Ishikawa (cell line): ENCODE data around the gene LRCOL1.

ENCODE experiments used
- CEBPB ChIP-seq: IDR thresholded peaks from 2 replicates; pipeline ENCODE4 v1.6.1; 2012
- CREB1 ChIP-seq: IDR thresholded peaks from 2 replicates; pipeline ENCODE4 v1.6.1; 2012; ENCODE audit warnings: low read depth
- EGR1 ChIP-seq: IDR thresholded peaks from 2 replicates; pipeline ENCODE4 v1.6.1; 2012
- EP300 ChIP-seq: IDR thresholded peaks from 2 replicates; pipeline ENCODE4 v1.6.1; 2012; ENCODE audit warnings: borderline replicate concordance
- FOXM1 ChIP-seq: IDR thresholded peaks from 2 replicates; pipeline ENCODE4 v1.6.1; 2012; ENCODE audit warnings: low read depth, borderline replicate concordance
- NFIC ChIP-seq: IDR thresholded peaks from 2 replicates; pipeline ENCODE4 v1.6.1; 2012
- RAD21 ChIP-seq: IDR thresholded peaks from 2 replicates; pipeline ENCODE4 v1.6.1; 2012; ENCODE audit warnings: low read depth
- TAF1 ChIP-seq: IDR thresholded peaks from 2 replicates; pipeline ENCODE4 v1.6.1; 2012; ENCODE audit warnings: low read depth, mild to moderate bottlenecking
- TCF12 ChIP-seq: IDR thresholded peaks from 2 replicates; pipeline ENCODE4 v1.6.1; 2012; ENCODE audit warnings: low read depth
- TEAD4 ChIP-seq: IDR thresholded peaks from 2 replicates; pipeline ENCODE4 v1.6.1; 2012
- YY1 ChIP-seq: IDR thresholded peaks from 2 replicates; pipeline ENCODE4 v1.6.1; 2012; ENCODE audit warnings: low read depth
- ZBTB7A ChIP-seq: IDR thresholded peaks from 2 replicates; pipeline ENCODE4 v1.6.1; 2012; ENCODE audit warnings: low read depth
- TF ChIP-seq, protein P1 (sequence below): IDR thresholded peaks from 2 replicates; pipeline ENCODE4 v1.6.1; 2012; ENCODE audit warnings: low read depth, mild to moderate bottlenecking
- TF ChIP-seq, protein P2 (sequence below): IDR thresholded peaks from 2 replicates; pipeline ENCODE4 v1.6.1; 2012
- TF ChIP-seq, protein P3 (sequence below): IDR thresholded peaks from 2 replicates; pipeline ENCODE4 v1.6.1; 2012

The LRCOL1 gene

DNA sequence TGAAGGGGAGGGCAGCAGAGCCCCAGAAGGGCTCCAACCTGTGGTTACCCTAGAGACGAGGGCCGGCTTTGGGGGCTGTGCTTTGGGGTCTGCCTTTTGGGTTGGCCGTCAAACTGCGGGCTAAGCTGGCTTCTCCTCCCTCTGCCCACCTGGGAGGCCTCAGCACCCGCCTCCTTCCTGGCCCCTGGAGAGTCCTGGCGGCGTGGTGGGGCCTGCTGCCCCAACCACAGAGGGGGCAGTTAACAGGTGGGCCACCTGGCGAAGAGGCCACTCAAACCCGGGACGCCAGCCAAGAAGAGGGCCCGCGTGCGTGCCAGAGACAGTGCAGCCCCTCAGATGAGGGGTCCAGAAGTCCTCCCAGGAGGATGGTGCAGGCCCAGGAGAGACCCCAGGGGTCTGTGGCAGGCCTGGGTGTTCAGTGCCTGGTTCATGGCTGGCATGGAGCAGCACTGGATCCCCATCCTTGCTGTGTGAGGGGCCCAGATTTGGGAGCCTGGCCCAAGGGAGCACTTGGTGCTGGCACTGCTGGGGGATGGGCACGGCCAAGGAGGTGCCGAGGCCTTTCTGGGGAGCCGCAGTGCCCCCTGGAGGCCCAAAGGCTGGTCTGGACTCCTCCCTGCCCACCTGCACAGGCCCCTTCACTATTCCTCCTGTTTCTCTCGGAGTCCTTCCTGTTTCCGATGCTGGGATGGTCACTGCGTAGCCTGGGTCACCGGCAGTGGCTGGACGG, 48.8 kb downstream of the LRCOL1 start:
- TF ChIP-seq RAD21, result peak; percentile 33; the same call in 1 of the 2 replicates
- TF ChIP-seq EP300, result no peak
- TF ChIP-seq EGR1, result no peak
- no peak for TF ChIP-seq TCF12

DNA sequence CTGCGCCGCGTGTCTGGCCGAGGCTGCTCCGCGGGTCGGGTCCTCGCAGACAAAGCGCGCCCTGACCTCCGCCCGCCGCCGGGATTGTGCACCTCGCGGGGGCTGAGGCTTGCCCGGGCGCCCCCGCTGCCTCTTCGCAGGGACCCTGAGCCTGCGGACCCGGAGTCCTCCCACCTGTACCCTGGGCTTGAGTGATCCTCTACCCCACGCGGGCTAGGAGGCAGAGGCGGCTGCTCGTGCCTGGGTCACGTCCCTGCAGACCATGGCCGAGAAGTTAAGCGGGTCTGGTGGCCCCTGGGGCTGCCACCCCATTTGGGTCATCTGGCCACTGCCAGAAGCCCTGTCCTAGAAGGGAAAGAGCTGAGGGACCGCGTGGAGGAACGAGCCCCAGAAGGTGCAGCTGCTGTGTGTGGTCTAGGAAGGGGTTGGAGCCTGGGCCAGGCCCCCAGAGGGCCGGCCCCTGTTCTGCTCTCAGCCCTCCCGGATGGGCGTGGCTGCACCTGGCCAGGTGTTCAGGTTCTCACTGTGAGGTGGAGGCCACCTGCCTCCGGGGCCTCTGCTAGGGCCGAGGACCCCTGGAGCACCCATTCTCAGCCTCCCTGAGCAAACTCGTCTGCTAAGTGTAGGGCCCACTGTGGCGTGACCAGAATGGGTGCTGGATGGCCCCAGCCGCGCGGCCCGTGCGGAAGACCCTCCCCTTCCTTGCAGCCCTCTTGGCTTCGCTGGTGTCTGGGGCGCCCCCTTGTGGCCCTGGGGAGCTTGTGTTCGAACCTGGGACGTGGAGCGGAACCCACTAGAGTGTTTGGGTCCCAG, 49.6 kb downstream of the LRCOL1 start:
- peak; percentile 52 for TF ChIP-seq TAF1
- TF ChIP-seq TCF12, result peak; percentile 73
- TF ChIP-seq, protein P1, sequence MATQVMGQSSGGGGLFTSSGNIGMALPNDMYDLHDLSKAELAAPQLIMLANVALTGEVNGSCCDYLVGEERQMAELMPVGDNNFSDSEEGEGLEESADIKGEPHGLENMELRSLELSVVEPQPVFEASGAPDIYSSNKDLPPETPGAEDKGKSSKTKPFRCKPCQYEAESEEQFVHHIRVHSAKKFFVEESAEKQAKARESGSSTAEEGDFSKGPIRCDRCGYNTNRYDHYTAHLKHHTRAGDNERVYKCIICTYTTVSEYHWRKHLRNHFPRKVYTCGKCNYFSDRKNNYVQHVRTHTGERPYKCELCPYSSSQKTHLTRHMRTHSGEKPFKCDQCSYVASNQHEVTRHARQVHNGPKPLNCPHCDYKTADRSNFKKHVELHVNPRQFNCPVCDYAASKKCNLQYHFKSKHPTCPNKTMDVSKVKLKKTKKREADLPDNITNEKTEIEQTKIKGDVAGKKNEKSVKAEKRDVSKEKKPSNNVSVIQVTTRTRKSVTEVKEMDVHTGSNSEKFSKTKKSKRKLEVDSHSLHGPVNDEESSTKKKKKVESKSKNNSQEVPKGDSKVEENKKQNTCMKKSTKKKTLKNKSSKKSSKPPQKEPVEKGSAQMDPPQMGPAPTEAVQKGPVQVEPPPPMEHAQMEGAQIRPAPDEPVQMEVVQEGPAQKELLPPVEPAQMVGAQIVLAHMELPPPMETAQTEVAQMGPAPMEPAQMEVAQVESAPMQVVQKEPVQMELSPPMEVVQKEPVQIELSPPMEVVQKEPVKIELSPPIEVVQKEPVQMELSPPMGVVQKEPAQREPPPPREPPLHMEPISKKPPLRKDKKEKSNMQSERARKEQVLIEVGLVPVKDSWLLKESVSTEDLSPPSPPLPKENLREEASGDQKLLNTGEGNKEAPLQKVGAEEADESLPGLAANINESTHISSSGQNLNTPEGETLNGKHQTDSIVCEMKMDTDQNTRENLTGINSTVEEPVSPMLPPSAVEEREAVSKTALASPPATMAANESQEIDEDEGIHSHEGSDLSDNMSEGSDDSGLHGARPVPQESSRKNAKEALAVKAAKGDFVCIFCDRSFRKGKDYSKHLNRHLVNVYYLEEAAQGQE, result no peak
- no peak for TF ChIP-seq NFIC
- TF ChIP-seq, protein P2, sequence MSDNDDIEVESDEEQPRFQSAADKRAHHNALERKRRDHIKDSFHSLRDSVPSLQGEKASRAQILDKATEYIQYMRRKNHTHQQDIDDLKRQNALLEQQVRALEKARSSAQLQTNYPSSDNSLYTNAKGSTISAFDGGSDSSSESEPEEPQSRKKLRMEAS, result peak; percentile 68
- TF ChIP-seq ZBTB7A, result 0 out of 2 replicates have a peak, but pooled peaks have one; percentile 76
- TF ChIP-seq, protein P3, sequence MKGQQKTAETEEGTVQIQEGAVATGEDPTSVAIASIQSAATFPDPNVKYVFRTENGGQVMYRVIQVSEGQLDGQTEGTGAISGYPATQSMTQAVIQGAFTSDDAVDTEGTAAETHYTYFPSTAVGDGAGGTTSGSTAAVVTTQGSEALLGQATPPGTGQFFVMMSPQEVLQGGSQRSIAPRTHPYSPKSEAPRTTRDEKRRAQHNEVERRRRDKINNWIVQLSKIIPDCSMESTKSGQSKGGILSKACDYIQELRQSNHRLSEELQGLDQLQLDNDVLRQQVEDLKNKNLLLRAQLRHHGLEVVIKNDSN, result 0 out of 2 replicates have a peak, but pooled peaks have one; percentile 9
- peak; percentile 61 for TF ChIP-seq RAD21
- TF ChIP-seq EP300, result no peak

DNA sequence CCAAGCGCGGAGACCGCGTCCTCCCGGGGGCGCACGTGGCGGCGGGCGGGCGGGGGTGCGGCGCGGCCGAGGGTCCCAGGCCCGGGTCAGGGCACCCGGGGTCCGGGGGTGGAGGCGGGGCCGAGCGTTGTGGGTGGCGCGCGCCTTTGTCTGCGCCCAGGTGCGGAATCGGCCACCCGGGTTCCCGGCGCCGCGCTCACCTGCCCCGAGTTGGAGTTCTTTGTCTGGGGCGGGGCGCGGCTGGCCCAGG, 50.1 kb downstream of the LRCOL1 start:
- TF ChIP-seq YY1 (no peak), ZBTB7A (peak; percentile 12; the same call in 1 of the 2 replicates), CREB1 (no peak)
- TF ChIP-seq, protein P3, result no peak

DNA sequence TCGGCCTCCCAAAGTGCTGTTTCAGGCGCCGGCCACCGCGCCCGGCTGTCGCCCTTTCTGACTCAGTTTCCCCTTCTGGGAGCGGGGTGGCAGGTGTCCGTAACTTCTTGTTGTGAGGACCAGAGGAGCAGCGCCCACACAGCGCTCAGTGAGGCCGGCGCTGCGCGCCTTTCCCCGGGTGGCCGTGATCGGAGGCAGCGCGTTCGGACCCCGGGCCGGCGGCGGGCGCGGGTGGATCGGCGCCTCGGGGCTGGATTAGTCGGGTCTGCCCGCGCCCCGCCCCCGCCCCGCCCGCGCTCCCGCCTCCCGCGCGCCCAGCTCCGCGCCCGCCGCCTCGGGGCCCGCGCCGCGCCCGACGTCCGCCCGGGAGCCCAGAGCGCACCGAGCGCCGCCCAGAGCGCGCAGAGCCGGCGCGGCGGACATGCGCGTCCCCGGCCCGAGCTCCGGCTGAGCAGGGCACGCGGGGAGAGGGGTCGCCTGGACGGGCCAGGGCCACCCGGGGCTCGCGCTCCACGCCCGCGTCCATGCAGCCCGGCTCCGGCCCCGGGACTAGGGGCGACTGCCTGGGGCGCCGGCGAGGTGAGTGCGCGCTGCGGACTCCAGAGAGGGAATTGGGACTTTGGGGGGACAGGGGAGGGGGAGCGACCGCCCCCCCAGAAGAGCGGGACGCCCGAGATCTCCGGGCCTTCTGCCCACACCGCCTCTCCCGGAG, 50.6 kb downstream of the LRCOL1 start:
- TF ChIP-seq RAD21 (no peak), CREB1 (no peak), TEAD4 (no peak), YY1 (0 out of 2 replicates have a peak, but pooled peaks have one; percentile 27), ZBTB7A (peak; percentile 68), TAF1 (no peak), CEBPB (no peak), NFIC (no peak), TCF12 (no peak; the same call in 1 of the 2 replicates)
- TF ChIP-seq, protein P2, result no peak
- TF ChIP-seq, protein P1, result no peak

DNA sequence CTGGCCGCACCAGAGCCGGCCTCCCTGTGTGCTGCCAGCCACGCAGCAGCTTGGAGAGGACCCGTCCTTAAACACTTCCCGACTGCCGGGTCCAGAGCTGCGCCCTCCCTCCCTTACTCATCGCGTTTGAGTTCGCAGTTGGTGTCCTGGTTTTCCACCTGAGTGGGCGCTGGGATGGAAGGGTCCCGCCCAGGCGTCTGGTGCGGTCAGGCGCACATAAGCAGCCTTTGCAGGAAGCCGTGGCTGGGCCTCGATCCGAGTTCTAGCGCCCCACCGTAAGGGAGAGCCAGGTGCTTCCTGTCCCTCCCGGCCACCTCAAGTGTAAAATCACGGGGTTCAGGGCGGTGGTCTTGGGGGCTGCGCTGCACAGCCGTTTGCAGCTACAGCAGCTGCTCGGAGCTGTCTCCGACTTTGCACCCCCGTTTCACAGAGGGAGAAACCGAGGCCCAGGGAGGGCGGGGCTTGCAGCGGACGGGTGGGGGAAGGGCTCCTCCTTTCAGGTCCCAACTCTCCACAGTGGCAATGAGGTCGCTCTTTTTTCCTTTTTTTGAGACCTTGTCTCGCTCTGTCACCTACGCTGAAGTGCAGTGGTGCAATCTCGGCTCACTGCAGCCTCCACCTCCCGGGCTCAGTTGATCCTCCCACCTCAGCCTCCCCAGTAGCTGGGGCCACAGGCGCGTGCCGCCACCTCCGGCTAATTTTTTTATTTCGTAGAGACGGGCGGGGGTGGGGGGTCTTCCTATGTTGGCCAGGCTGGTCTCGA, 51.3 kb downstream of the LRCOL1 start:
- TF ChIP-seq FOXM1, result no peak
- TF ChIP-seq, protein P1, result no peak
